Activated CD8-positive, alpha-beta T cell treated with anti-CD3 and anti-CD28 coated beads, Interleukin-2, amount 10 ng/mL, durations not matched to agents 7 days and 5 days (primary cell): ENCODE results near the gene GBP5. TPM values are rescaled to one million over a fixed set of nuclear protein-coding genes. Genes with fewer than 3 reads are reported as not detected.
A peak's percentile ranks its signal among the peaks of the same experiment; 100 is the strongest.
"Not testable (repeated sequence)": the region's sequence is repeated elsewhere in the genome, so short reads cannot be mapped to it uniquely, and the experiment has no call there.

ENCODE experiments used
- ATAC-seq: fragments of 150-1000 bp; cut with Tn5 transposase; one replicate; pipeline ENCODE4 v1.10.0; 2021; ENCODE audit warnings: moderate library complexity
- CTCF ChIA-PET: fragments of 350-600 bp; sonication (Branson Sonifier 250); formaldehyde crosslinking; loops from one replicate; lab custom pipeline; 2021; ENCODE audit warnings: antibody characterized with exemption; lab: Charles Lee
- POLR2A ChIA-PET: fragments of 350-600 bp; sonication (Branson Sonifier 250); formaldehyde crosslinking; loops from one replicate; lab custom pipeline; 2021; ENCODE audit warnings: antibody characterized with exemption; lab: Charles Lee
- DNase-seq: peaks from one replicate; pipeline ENCODE4 v3.0.0-alpha.2; 2020
- H3K27ac Mint-ChIP-seq: one replicate; pipeline ENCODE4 v1.8.0; 2021; ENCODE audit warnings: mild to moderate bottlenecking, mixed read lengths
- H3K27me3 Mint-ChIP-seq: one replicate; pipeline ENCODE4 v1.8.0; 2021; ENCODE audit warnings: low read depth, mixed read lengths
- H3K36me3 Mint-ChIP-seq: one replicate; pipeline ENCODE4 v1.8.0; 2021; ENCODE audit warnings: low read depth, mixed read lengths
- H3K4me1 Mint-ChIP-seq: one replicate; pipeline ENCODE4 v1.8.0; 2021; ENCODE audit warnings: low read depth, mixed read lengths
- H3K4me3 Mint-ChIP-seq: one replicate; pipeline ENCODE4 v1.8.0; 2021; ENCODE audit warnings: mild to moderate bottlenecking, mixed read lengths
- H3K9me3 Mint-ChIP-seq: one replicate; pipeline ENCODE4 v1.8.0; 2022; ENCODE audit warnings: mixed read lengths; ENCODE audit not compliant: insufficient read depth
- total RNA-seq, 2 experiments: library from RNA; stranded (reverse); gene quantifications; one replicate each; pipeline ENCODE4 v1.2.3, GENCODE V29; 2021

The GBP5 gene
- total RNA-seq, 2 experiments from 2014 or later = 261 TPM

GRCh38 chr1:89302697-89303332, 30.2 kb upstream of the GBP5 start:
- Mint-ChIP-seq H3K27me3 (no peaks in the 10 kb centered on the region), H3K27ac (no peak overlapping the region), H3K4me3 (no peak overlapping the region), H3K9me3 (peaks cover 2% of the 10 kb centered on the region), H3K36me3 (peaks cover 21% of the 10 kb centered on the region), H3K4me1 (peaks cover 48% of the 10 kb centered on the region)
- ATAC-seq = no peak
- ChIA-PET POLR2A (interaction anchor here (0.8 to 1.2 kb wide), 2 partner anchors 8 to 16 kb away, joined by 4 to 6 read pairs; no protein-coding TSS in a partner anchor), CTCF (interaction anchor here (1.1 to 4.2 kb wide), 3 partner anchors 7 to 56 kb away, joined by 4 to 23 read pairs (median 13); no protein-coding TSS in a partner anchor)
- no peak for DNase-seq

GRCh38 chr1:89299739-89300463, 27.2 kb upstream of the GBP5 start:
- ATAC-seq, H3K4me3 Mint-ChIP-seq, DNase-seq, H3K27me3 Mint-ChIP-seq, H3K9me3 Mint-ChIP-seq: not testable (repeated sequence)
- Mint-ChIP-seq H3K36me3 (peaks cover 19% of the 10 kb centered on the region), H3K4me1 (peaks cover 50% of the 10 kb centered on the region), H3K27ac (peak overlapping the region; percentile 19)
- ChIA-PET POLR2A (interaction anchor here (1.5 to 2.1 kb wide), 3 partner anchors 10 to 28 kb away, joined by 7 to 8 read pairs (median 7); no protein-coding TSS in a partner anchor), CTCF (interaction anchor here (1.3 to 4.2 kb wide), 5 partner anchors 10 to 58 kb away, joined by 4 to 23 read pairs (median 10); partner anchors contain the start of gene GBP5)

GRCh38 chr1:89298461-89298860, 25.8 kb upstream of the GBP5 start:
- ATAC-seq (no peak), DNase-seq (no peak)
- Mint-ChIP-seq H3K9me3 (peaks cover 13% of the 10 kb centered on the region), H3K27me3 (no peaks in the 10 kb centered on the region), H3K27ac (no peak overlapping the region), H3K4me1 (peaks cover 61% of the 10 kb centered on the region), H3K4me3 (no peak overlapping the region), H3K36me3 (peaks cover 27% of the 10 kb centered on the region)
- ChIA-PET POLR2A (no interaction called here), CTCF (interaction anchor here (2.5 kb wide), 1 partner anchor 9 kb away, joined by 10 read pairs; no protein-coding TSS in a partner anchor)

DNA sequence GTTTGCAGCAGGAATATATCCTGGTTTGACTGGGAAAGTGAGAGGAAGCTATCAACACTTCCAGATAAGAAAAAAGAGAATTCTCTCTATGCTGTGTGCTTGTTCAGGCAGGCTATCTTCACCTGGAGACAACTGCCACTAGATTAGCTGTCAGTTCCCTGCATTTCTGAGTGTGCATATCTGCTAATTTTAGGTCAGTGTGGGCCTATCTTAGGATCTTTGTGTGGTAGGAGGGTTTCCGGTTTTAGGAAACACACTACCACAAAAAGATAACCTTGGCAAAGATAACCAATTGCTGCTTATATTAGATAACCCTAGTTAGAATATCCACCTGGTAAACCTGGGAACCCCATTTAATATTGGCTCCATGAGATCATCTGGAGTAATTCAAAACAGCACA, 22.5 kb upstream of the GBP5 start:
- Mint-ChIP-seq H3K4me1 (peaks cover 65% of the 10 kb centered on the region), H3K4me3 (peak overlapping the region; percentile 16)

DNA sequence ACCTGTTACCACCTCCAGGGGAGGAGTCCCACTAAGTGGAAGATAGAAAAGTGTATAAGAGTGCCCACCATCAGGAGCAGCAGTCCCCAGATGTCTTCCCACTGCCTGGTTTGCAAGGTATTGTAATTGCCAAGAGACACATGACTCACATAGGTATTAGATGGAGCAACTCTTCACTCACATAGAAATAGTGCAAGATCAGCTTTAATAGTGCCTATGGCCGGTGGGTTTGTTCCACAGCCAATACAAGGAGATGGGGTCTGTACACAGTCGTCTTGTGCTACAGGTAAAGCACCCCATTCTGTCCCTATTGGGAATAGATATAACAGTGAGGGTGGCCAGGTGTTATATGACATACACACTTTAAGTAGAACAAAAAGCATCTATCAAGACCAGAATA, 18.6 kb upstream of the GBP5 start:
- Mint-ChIP-seq H3K27me3 (no peaks in the 10 kb centered on the region), H3K4me3 (no peak overlapping the region), H3K4me1 (peaks cover 74% of the 10 kb centered on the region), H3K27ac (no peak overlapping the region), H3K9me3 (peaks cover 54% of the 10 kb centered on the region), H3K36me3 (peaks cover 74% of the 10 kb centered on the region)
- DNase-seq (no peak), ATAC-seq (no peak)
- CTCF ChIA-PET = interaction anchor here (1.2 to 1.4 kb wide), 2 partner anchors 10 to 11 kb away, joined by 3 to 4 read pairs; no protein-coding TSS in a partner anchor
- POLR2A ChIA-PET = no interaction called here

More for the DNA sequence above, 22.5 kb upstream of the GBP5 start:
- DNase-seq = peak; percentile 52
- peaks cover 51% of the 10 kb centered on the region for H3K36me3 Mint-ChIP-seq
- POLR2A ChIA-PET = interaction anchor here (0.6 to 3.3 kb wide), 4 partner anchors 8 to 36 kb away, joined by 3 to 20 read pairs (median 4); partner anchors contain the start of gene GBP5
- H3K27me3 Mint-ChIP-seq = no peaks in the 10 kb centered on the region
- peaks cover 39% of the 10 kb centered on the region for H3K9me3 Mint-ChIP-seq
- ATAC-seq = peak; percentile 80
- H3K27ac Mint-ChIP-seq = peak overlapping the region; percentile 22
- CTCF ChIA-PET = interaction anchor here (0.7 to 2.9 kb wide), 4 partner anchors 9 to 23 kb away, joined by 3 to 13 read pairs (median 4); partner anchors contain the start of gene GBP5

GRCh38 chr1:89288051-89288340, 15.3 kb upstream of the GBP5 start:
- no peaks in the 10 kb centered on the region for H3K27me3 Mint-ChIP-seq
- H3K27ac Mint-ChIP-seq = peak overlapping the region; percentile 88
- ChIA-PET CTCF (interaction anchor here (1.5 to 6.0 kb wide), 5 partner anchors 11 to 70 kb away, joined by 4 to 47 read pairs (median 13); partner anchors contain the start of gene GBP5), POLR2A (interaction anchor here (1.5 to 6.5 kb wide), 3 partner anchors 16 to 161 kb away, joined by 4 to 156 read pairs (median 31); partner anchors contain the start of genes GBP2, GBP4 and GBP5)
- H3K4me3 Mint-ChIP-seq = no peak overlapping the region
- H3K4me1 Mint-ChIP-seq = peaks cover 78% of the 10 kb centered on the region
- no peak for ATAC-seq
- H3K36me3 Mint-ChIP-seq = peaks cover 80% of the 10 kb centered on the region
- no peak for DNase-seq
- H3K9me3 Mint-ChIP-seq = peaks cover 45% of the 10 kb centered on the region

- ChIA-PET CTCF (interaction anchor here (0.6 to 6.0 kb wide), 10 partner anchors 8 to 222 kb away, joined by 3 to 47 read pairs (median 4); partner anchors contain the start of genes GBP1 and GBP5), POLR2A (interaction anchor here (0.6 to 6.5 kb wide), 12 partner anchors 7 to 266 kb away, joined by 3 to 156 read pairs (median 6); partner anchors contain the start of genes GBP2, GBP4 and GBP5)
- Mint-ChIP-seq H3K36me3 (peaks cover 74% of the 10 kb centered on the region), H3K27ac (peak overlapping the region; percentile 88), H3K4me1 (peaks cover 77% of the 10 kb centered on the region), H3K27me3 (no peaks in the 10 kb centered on the region), H3K9me3 (peaks cover 39% of the 10 kb centered on the region), H3K4me3 (peak overlapping the region; percentile 31)
- DNase-seq = no peak
- ATAC-seq = peak; percentile 35
Measured at GRCh38 chr1:89287181-89288050, 14.8 kb upstream of the GBP5 start.

- H3K27me3 Mint-ChIP-seq = no peaks in the 10 kb centered on the region
- CTCF ChIA-PET = interaction anchor here (0.6 to 6.0 kb wide), 11 partner anchors 9 to 221 kb away, joined by 3 to 47 read pairs (median 4); partner anchors contain the start of genes GBP1 and GBP5
- DNase-seq (peak; percentile 50), ATAC-seq (peak; percentile 84)
- POLR2A ChIA-PET = interaction anchor here (0.6 to 6.5 kb wide), 15 partner anchors 8 to 223 kb away, joined by 3 to 156 read pairs (median 4); partner anchors contain the start of genes GBP2, GBP4 and GBP5
- peaks cover 82% of the 10 kb centered on the region for H3K4me1 Mint-ChIP-seq
- peak overlapping the region; percentile 31 for H3K4me3 Mint-ChIP-seq
- peaks cover 74% of the 10 kb centered on the region for H3K36me3 Mint-ChIP-seq
- peak overlapping the region; percentile 88 for H3K27ac Mint-ChIP-seq
- H3K9me3 Mint-ChIP-seq = peaks cover 34% of the 10 kb centered on the region
Measured at GRCh38 chr1:89286549-89287180, 14.0 kb upstream of the GBP5 start.

DNA sequence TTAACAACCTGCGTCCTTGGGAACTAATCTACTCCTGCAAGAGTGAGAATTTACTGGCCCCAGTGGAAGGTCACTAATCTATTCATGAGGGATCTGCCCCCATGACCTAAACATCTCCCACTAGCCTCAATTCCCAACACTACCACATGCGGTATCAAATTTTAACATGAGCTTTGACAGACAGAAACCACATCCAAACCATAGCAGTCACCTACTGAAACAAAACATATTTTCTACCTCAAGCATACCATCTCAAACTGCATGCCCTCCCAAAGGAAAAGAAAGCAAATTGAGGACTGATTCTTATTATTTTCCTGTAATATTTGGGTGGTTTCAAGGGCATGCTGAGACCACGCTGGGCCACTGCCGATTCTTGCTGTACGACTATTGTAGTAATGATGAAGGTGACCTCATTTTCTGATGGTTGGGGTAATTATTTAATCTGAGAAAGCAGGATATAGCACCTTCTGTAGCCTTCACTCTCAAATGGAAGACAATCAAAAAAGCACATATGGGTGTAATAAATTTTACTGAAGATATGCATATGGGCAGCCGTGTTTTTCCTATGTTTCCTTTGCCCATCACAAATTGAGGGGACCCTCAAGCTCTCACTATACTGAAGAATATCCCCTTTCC, 13.2 kb upstream of the GBP5 start:
- ChIA-PET POLR2A (interaction anchor here (0.8 to 6.5 kb wide), 12 partner anchors 8 to 217 kb away, joined by 3 to 156 read pairs (median 7); partner anchors contain the start of genes GBP2 and GBP5), CTCF (interaction anchor here (0.8 to 6.0 kb wide), 8 partner anchors 10 to 87 kb away, joined by 3 to 47 read pairs (median 9); partner anchors contain the start of genes GBP4 and GBP5)
- H3K27me3 Mint-ChIP-seq = no peaks in the 10 kb centered on the region
- peaks cover 29% of the 10 kb centered on the region for H3K9me3 Mint-ChIP-seq
- H3K4me3 Mint-ChIP-seq = peak overlapping the region; percentile 31
- DNase-seq (no peak), ATAC-seq (peak; percentile 29)
- H3K4me1 Mint-ChIP-seq = peaks cover 83% of the 10 kb centered on the region
- peak overlapping the region; percentile 88 for H3K27ac Mint-ChIP-seq
- peaks cover 69% of the 10 kb centered on the region for H3K36me3 Mint-ChIP-seq
